Endodermal cell (in vitro differentiated cells): Measurements from ENCODE around the gene LRRN1. TPM values are rescaled to one million over a fixed set of nuclear protein-coding genes. Genes with fewer than 3 reads are reported as not detected.

Source experiments
- DNase-seq: peaks from one replicate; pipeline ENCODE4 v3.0.0-alpha.2; 2017
- H3K27ac ChIP-seq: 2 replicates; pipeline ENCODE4 v1.5.1; 2013; ENCODE audit warnings: mild to moderate bottlenecking, low read depth, low read length, moderate library complexity
- H3K27me3 ChIP-seq: 2 replicates; pipeline ENCODE4 v1.6.1; 2013; ENCODE audit warnings: mild to moderate bottlenecking, low read length, moderate library complexity; ENCODE audit not compliant: insufficient read depth, control insufficient read depth, poor library complexity, severe bottlenecking
- H3K36me3 ChIP-seq: 2 replicates; pipeline ENCODE4 v1.7.0; 2013; ENCODE audit warnings: mild to moderate bottlenecking, low read length, moderate library complexity; ENCODE audit not compliant: control insufficient read depth, insufficient read depth
- H3K4me1 ChIP-seq: one replicate; pipeline ENCODE4 v1.7.0; 2013; ENCODE audit warnings: low read length; ENCODE audit not compliant: control insufficient read depth, insufficient read depth
- H3K4me3 ChIP-seq: 2 replicates; pipeline ENCODE4 v1.5.1; 2013; ENCODE audit warnings: mild to moderate bottlenecking, low read length, moderate library complexity
- H3K9ac ChIP-seq: 2 replicates; pipeline ENCODE4 v1.6.1; 2013; ENCODE audit warnings: mild to moderate bottlenecking, low read length, moderate library complexity; ENCODE audit not compliant: poor library complexity, severe bottlenecking; ENCODE audit errors: extremely low read depth
- H3K9me3 ChIP-seq: 2 replicates; pipeline ENCODE4 v1.6.1; 2013; ENCODE audit warnings: mild to moderate bottlenecking, low read length, moderate library complexity; ENCODE audit not compliant: control insufficient read depth
- H3K27ac Mint-ChIP-seq: 2 replicates; pipeline ENCODE4 v1.8.0; 2020; ENCODE audit warnings: mixed read lengths
- H3K27me3 Mint-ChIP-seq: 2 replicates; pipeline ENCODE4 v1.8.0; 2021; ENCODE audit warnings: mild to moderate bottlenecking, mixed read lengths; ENCODE audit not compliant: insufficient read depth
- H3K36me3 Mint-ChIP-seq: 2 replicates; pipeline ENCODE4 v1.8.0; 2020; ENCODE audit warnings: low read depth, mixed read lengths
- H3K4me1 Mint-ChIP-seq: 2 replicates; pipeline ENCODE4 v1.8.0; 2020; ENCODE audit warnings: mixed read lengths
- H3K4me3 Mint-ChIP-seq: 2 replicates; pipeline ENCODE4 v1.8.0; 2020; ENCODE audit warnings: mild to moderate bottlenecking, moderate library complexity, mixed read lengths
- H3K9me3 Mint-ChIP-seq: 2 replicates; pipeline ENCODE4 v1.8.0; 2020; ENCODE audit warnings: mild to moderate bottlenecking, mixed read lengths
- WGBS, 2 experiments: methylation state at CpG; one replicate each; pipeline versions ENCODE4 v1.1.5 to v1.1.7; 2013; ENCODE audit warnings: missing lambda C conversion rate in 2 of 2, mixed read lengths in 1 of 2; ENCODE audit not compliant: insufficient coverage in 1 of 2, insufficient read length in 1 of 2; 5-methylcytosine and 5-hydroxymethylcytosine counted together
- total RNA-seq, 2 donors: library from RNA; stranded (reverse); fragmentation: NEBNext Ultra II Directional in 1 of 2; extraction: Animal tissue kit (Norgen Biotek cat#: 25700) in 1 of 2; gene quantifications; 2 replicates in 1 of 2; 3 replicates in 1 of 2; pipeline ENCODE4 v1.2.1, GENCODE V29; 2021
- TF ChIP-seq, protein P1 (sequence below): fragments of 200-600 bp; sonication (generic); conservative IDR thresholded peaks from 2 replicates; pipeline ENCODE4 v1.5.0; 2021; ENCODE audit warnings: antibody characterized with exemption, mild to moderate bottlenecking

Gene LRRN1
- total RNA-seq, 2 donors from 2014 or later = 109 to 222 TPM

DNA sequence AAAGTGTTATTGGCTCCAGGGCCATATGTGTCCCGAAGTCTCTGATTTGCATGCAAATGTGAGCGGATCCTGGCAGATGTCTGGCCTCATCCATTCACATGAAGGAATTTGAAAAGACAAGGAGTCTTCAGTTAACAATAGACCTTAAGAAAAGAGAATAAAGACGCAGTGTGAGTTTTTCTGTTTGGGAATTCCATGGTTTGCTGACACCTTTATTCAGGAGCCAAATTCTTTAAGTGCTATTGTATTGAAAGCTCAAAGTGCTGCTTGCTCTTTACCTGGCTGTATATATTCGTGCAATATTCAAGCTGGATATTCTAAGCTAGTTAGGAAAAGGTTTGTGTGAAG lies 2.2 kb downstream of the LRRN1 start:
- peaks cover 44% of the 10 kb centered on the region for H3K36me3 Mint-ChIP-seq
- no peaks in the 10 kb centered on the region for H3K9me3 Mint-ChIP-seq
- WGBS, 2 experiments = 0 to 3% methylated on average over 4 of the region's 4 CpGs
- H3K4me3 Mint-ChIP-seq = peak overlapping the region; percentile 95
- Histone ChIP-seq H3K4me1 (peaks cover 9% of the 10 kb centered on the region), H3K4me3 (peak overlapping the region; percentile 98), H3K27ac (peak overlapping the region; percentile 98), H3K27me3 (no peaks in the 10 kb centered on the region), H3K9me3 (no peaks in the 10 kb centered on the region), H3K36me3 (peaks cover 38% of the 10 kb centered on the region), H3K9ac (peak overlapping the region; percentile 82)
- peak; percentile 63 for DNase-seq
- H3K27me3 Mint-ChIP-seq = peaks cover 16% of the 10 kb centered on the region
- peaks cover 55% of the 10 kb centered on the region for H3K4me1 Mint-ChIP-seq
- H3K27ac Mint-ChIP-seq = peak overlapping the region; percentile 80
- TF ChIP-seq, protein P1, sequence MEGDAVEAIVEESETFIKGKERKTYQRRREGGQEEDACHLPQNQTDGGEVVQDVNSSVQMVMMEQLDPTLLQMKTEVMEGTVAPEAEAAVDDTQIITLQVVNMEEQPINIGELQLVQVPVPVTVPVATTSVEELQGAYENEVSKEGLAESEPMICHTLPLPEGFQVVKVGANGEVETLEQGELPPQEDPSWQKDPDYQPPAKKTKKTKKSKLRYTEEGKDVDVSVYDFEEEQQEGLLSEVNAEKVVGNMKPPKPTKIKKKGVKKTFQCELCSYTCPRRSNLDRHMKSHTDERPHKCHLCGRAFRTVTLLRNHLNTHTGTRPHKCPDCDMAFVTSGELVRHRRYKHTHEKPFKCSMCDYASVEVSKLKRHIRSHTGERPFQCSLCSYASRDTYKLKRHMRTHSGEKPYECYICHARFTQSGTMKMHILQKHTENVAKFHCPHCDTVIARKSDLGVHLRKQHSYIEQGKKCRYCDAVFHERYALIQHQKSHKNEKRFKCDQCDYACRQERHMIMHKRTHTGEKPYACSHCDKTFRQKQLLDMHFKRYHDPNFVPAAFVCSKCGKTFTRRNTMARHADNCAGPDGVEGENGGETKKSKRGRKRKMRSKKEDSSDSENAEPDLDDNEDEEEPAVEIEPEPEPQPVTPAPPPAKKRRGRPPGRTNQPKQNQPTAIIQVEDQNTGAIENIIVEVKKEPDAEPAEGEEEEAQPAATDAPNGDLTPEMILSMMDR = no peak

DNA sequence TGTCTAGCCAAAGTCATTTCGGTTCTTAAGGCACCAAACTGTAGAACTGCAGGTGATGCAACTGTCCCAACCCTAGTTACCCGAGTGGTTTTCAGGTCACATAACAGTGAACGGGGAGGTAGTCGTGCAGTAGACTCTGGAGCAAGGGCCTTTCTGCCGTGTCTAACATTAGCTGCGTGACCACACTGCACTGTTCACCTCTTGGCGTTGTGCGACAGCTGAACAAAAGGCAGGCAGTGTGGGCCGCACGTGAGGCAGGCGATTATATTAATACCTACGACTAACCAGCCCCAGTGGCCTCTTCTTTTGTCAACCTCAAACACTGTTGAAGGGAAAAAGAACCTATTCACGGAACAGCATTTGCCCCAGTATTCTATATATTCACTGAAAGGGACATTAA lies 2.8 kb downstream of the LRRN1 start:
- Histone ChIP-seq H3K36me3 (peaks cover 41% of the 10 kb centered on the region), H3K27me3 (no peaks in the 10 kb centered on the region), H3K9ac (peak overlapping the region; percentile 82), H3K4me3 (peak overlapping the region; percentile 98), H3K9me3 (no peaks in the 10 kb centered on the region), H3K27ac (peak overlapping the region; percentile 98), H3K4me1 (peaks cover 9% of the 10 kb centered on the region)
- H3K9me3 Mint-ChIP-seq = no peaks in the 10 kb centered on the region
- WGBS, 2 experiments = 11 to 14% methylated on average over 10 to 13 of the region's 13 CpGs
- peaks cover 60% of the 10 kb centered on the region for H3K4me1 Mint-ChIP-seq
- peaks cover 46% of the 10 kb centered on the region for H3K36me3 Mint-ChIP-seq
- H3K4me3 Mint-ChIP-seq = peak overlapping the region; percentile 95
- TF ChIP-seq, protein P1 = no peak
- H3K27ac Mint-ChIP-seq = peak overlapping the region; percentile 78
- peaks cover 10% of the 10 kb centered on the region for H3K27me3 Mint-ChIP-seq
- peak; percentile 52 for DNase-seq

DNA sequence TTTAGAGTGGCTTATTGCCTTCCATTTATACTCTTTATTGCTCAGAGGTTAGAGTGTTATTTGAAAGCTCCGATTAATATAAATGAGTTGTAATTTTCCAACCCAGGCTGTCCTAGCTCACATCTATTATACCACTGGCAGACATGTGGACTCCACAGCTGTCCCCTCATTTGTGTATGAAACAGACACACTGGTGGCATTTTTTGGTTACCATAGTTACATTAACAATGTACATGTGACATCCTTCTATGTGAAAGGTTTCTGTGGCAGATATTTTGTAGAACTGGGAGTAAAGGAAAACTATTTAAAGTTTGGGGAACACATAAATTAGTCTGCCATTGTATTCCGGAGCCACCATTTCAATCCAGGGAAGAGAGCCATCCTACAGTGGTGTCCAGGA lies 5.3 kb downstream of the LRRN1 start:
- Histone ChIP-seq H3K36me3 (peaks cover 61% of the 10 kb centered on the region), H3K9ac (no peak overlapping the region), H3K9me3 (no peaks in the 10 kb centered on the region), H3K4me3 (peak overlapping the region; percentile 98), H3K4me1 (peaks cover 4% of the 10 kb centered on the region), H3K27me3 (no peaks in the 10 kb centered on the region), H3K27ac (peak overlapping the region; percentile 62)
- no peaks in the 10 kb centered on the region for H3K9me3 Mint-ChIP-seq
- DNase-seq = no peak
- WGBS, 2 experiments = 70 to 76% methylated on average over 1 to 2 of the region's 2 CpGs
- no peak overlapping the region for H3K27ac Mint-ChIP-seq
- H3K27me3 Mint-ChIP-seq = no peaks in the 10 kb centered on the region
- no peak overlapping the region for H3K4me3 Mint-ChIP-seq
- peaks cover 54% of the 10 kb centered on the region for H3K4me1 Mint-ChIP-seq
- peaks cover 69% of the 10 kb centered on the region for H3K36me3 Mint-ChIP-seq
- TF ChIP-seq, protein P1 = no peak
